DND-41 (cell line): ENCODE data around the gene STK32B.

Source experiments
- ATAC-seq: fragments of 200-7000 bp; cut with Tn5 transposase; 3 replicates; pipeline ENCODE4 v1.9.1; 2021; ENCODE audit warnings: low read depth; ENCODE audit not compliant: insufficient read depth
- DNase-seq: peaks from one replicate; pipeline ENCODE4 v3.0.0-alpha.2; 2020
- H2AFZ ChIP-seq: 2 replicates; pipeline ENCODE4 v1.6.0; 2012; ENCODE audit warnings: low read depth, low read length
- H3K27ac ChIP-seq: 2 replicates; pipeline ENCODE4 v1.5.1; 2012; ENCODE audit warnings: low read length, inconsistent platforms
- H3K27me3 ChIP-seq: fragments of 200-600 bp; sonication (generic); 2 replicates; pipeline ENCODE4 v1.6.0; 2012; ENCODE audit warnings: low read length, mild to moderate bottlenecking, inconsistent platforms; ENCODE audit not compliant: insufficient read depth, poor library complexity
- H3K36me3 ChIP-seq: 2 replicates; pipeline ENCODE4 v1.5.1; 2012; ENCODE audit warnings: low read length, inconsistent platforms; ENCODE audit not compliant: insufficient read depth
- H3K4me1 ChIP-seq: 2 replicates; pipeline ENCODE4 v1.5.1; 2012; ENCODE audit warnings: mild to moderate bottlenecking, low read length; ENCODE audit not compliant: insufficient read depth
- H3K4me2 ChIP-seq: 2 replicates; pipeline ENCODE4 v1.6.0; 2012; ENCODE audit warnings: mild to moderate bottlenecking, moderate library complexity, low read length, inconsistent platforms; ENCODE audit not compliant: insufficient read depth
- H3K4me3 ChIP-seq, 2 experiments: fragments of 200-600 bp in 1 of 2; shearing (Covaris generic) in 1 of 2; 2 replicates each; pipeline ENCODE4 v1.5.1; 2012 to 2016; ENCODE audit warnings: inconsistent platforms in 2 of 2, low read length in 2 of 2, mild to moderate bottlenecking in 2 of 2, low read depth in 1 of 2, moderate library complexity in 1 of 2
- H3K79me2 ChIP-seq: 2 replicates; pipeline ENCODE4 v1.6.0; 2012; ENCODE audit warnings: low read length, inconsistent platforms; ENCODE audit not compliant: insufficient read depth
- H3K9ac ChIP-seq: 2 replicates; pipeline ENCODE4 v1.6.0; 2012; ENCODE audit warnings: low read depth, mild to moderate bottlenecking, inconsistent platforms, low read length, moderate library complexity
- H3K9me3 ChIP-seq: 2 replicates; pipeline ENCODE4 v1.5.1; 2012; ENCODE audit warnings: low read length, moderate library complexity, mild to moderate bottlenecking, inconsistent platforms; ENCODE audit not compliant: insufficient read depth, severe bottlenecking
- H4K20me1 ChIP-seq: 2 replicates; pipeline ENCODE4 v1.6.0; 2012; ENCODE audit warnings: low read length; ENCODE audit not compliant: insufficient read depth
- EZH2 ChIP-seq: IDR thresholded peaks from 3 replicates; pipeline ENCODE4 v1.6.1; 2012; ENCODE audit warnings: borderline replicate concordance, low read depth, mild to moderate bottlenecking, moderate library complexity, low read length, inconsistent platforms; ENCODE audit not compliant: severe bottlenecking
- TF ChIP-seq, protein P1 (sequence below): IDR thresholded peaks from 2 replicates; pipeline ENCODE4 v1.5.1; 2012; ENCODE audit warnings: borderline replicate concordance, low read length, moderate library complexity, mild to moderate bottlenecking; ENCODE audit not compliant: poor library complexity, severe bottlenecking; ENCODE audit errors: extremely low read depth

Gene STK32B

DNA sequence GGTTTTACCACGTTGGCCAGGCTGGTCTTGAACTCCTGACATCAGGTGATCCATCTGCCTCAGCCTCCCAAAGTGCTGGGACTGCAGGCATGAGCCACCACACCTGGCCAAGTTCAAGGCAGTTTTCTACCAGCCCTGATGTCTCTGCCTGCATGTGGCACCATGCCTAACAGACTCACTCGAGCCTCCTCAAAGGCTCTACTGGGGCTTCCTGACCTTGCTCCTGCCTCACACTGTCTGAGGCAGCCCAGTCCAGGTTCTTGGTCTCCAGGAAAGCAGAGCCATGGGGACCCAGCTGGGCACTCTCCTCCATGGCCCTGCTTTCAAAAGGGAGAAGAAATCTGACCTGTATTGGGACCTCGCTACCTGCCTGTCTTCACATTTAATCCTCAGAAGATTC is 370.1 kb downstream of the STK32B start:
- TF ChIP-seq EZH2: no peak
- TF ChIP-seq, protein P1, sequence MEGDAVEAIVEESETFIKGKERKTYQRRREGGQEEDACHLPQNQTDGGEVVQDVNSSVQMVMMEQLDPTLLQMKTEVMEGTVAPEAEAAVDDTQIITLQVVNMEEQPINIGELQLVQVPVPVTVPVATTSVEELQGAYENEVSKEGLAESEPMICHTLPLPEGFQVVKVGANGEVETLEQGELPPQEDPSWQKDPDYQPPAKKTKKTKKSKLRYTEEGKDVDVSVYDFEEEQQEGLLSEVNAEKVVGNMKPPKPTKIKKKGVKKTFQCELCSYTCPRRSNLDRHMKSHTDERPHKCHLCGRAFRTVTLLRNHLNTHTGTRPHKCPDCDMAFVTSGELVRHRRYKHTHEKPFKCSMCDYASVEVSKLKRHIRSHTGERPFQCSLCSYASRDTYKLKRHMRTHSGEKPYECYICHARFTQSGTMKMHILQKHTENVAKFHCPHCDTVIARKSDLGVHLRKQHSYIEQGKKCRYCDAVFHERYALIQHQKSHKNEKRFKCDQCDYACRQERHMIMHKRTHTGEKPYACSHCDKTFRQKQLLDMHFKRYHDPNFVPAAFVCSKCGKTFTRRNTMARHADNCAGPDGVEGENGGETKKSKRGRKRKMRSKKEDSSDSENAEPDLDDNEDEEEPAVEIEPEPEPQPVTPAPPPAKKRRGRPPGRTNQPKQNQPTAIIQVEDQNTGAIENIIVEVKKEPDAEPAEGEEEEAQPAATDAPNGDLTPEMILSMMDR: no peak
- Histone ChIP-seq H3K4me1 (no peaks in the 10 kb centered on the region), H3K27ac (no peak overlapping the region), H2AFZ (no peak overlapping the region), H3K27me3 (no peaks in the 10 kb centered on the region), H3K79me2 (no peaks in the 10 kb centered on the region), H4K20me1 (no peaks in the 10 kb centered on the region), H3K9me3 (peaks cover 3% of the 10 kb centered on the region), H3K36me3 (peaks cover 15% of the 10 kb centered on the region; the same call in 1 of the 2 replicates), H3K4me3 (no peak overlapping the region), H3K4me2 (no peak overlapping the region), H3K9ac (no peak overlapping the region)
- DNase-seq: no peak
- ATAC-seq: no peak

DNA sequence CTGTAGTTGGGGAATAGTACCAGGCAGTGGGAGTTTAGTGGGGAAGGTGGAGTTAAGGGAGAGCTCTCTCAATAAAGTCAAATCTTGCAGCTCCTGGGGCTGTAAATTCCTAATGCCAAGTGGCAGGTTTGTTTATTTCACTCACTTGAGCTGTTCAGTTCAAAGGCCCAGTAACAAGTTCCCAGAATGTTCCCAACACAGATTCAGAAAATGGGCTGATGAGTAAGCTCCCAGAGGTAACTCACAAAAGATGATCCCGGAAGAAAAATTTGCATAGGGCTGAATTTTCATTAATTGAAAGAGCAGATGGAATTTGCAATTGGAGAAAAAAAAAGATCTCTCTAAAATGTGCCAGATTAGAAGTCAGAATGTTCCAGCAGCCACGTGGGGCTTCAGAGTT is 370.9 kb downstream of the STK32B start:
- Histone ChIP-seq H4K20me1 (no peaks in the 10 kb centered on the region), H3K79me2 (no peaks in the 10 kb centered on the region), H2AFZ (no peak overlapping the region), H3K4me1 (no peaks in the 10 kb centered on the region), H3K9me3 (no peaks in the 10 kb centered on the region), H3K4me3 (no peak overlapping the region), H3K36me3 (peaks cover 10% of the 10 kb centered on the region; the same call in 1 of the 2 replicates), H3K27me3 (no peaks in the 10 kb centered on the region), H3K9ac (no peak overlapping the region), H3K27ac (no peak overlapping the region), H3K4me2 (no peak overlapping the region)
- ATAC-seq (no peak), DNase-seq (no peak)
- no peak for TF ChIP-seq EZH2
- TF ChIP-seq, protein P1: no peak

DNA sequence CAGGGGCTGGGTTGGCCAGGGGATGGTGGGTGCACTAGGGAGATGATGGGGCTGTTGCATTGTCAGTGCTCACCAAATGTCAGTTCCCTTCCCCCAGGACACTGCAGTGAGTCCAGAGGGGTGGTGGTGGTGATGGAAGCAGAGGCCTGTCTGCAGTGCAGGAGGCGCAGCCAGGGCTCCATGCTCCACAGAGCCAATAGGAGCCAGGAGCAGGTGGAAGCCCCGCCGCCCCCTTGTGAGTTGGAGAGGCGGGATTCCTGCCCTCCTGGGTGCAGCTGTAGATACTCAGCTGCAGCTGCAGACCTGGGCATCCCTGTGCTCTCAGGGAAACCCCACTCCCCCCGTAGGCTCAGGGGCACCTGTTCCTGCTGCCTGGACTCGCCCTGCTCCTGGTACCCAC is 372.4 kb downstream of the STK32B start:
- no peaks in the 10 kb centered on the region for H3K9me3 ChIP-seq
- H3K27ac ChIP-seq: no peak overlapping the region
- H3K9ac ChIP-seq: no peak overlapping the region
- no peaks in the 10 kb centered on the region for H4K20me1 ChIP-seq
- no peak overlapping the region for H3K4me3 ChIP-seq
- TF ChIP-seq, protein P1: no peak
- TF ChIP-seq EZH2: no peak
- no peaks in the 10 kb centered on the region for H3K79me2 ChIP-seq
- ATAC-seq (no peak), DNase-seq (no peak)
- no peak overlapping the region for H2AFZ ChIP-seq
- H3K4me2 ChIP-seq: no peak overlapping the region
- peaks cover 5% of the 10 kb centered on the region; the same call in 1 of the 2 replicates for H3K36me3 ChIP-seq
- no peaks in the 10 kb centered on the region for H3K27me3 ChIP-seq
- H3K4me1 ChIP-seq: no peaks in the 10 kb centered on the region

GRCh38 chr4:5424211-5424610 is 372.9 kb downstream of the STK32B start:
- ATAC-seq (no peak), DNase-seq (no peak)
- Histone ChIP-seq H4K20me1 (no peaks in the 10 kb centered on the region), H3K9me3 (no peaks in the 10 kb centered on the region), H3K79me2 (no peaks in the 10 kb centered on the region), H3K27ac (no peak overlapping the region), H3K4me1 (no peaks in the 10 kb centered on the region), H3K4me3 (no peak overlapping the region), H3K36me3 (peaks cover 5% of the 10 kb centered on the region; the same call in 1 of the 2 replicates), H2AFZ (no peak overlapping the region), H3K27me3 (no peaks in the 10 kb centered on the region), H3K9ac (no peak overlapping the region), H3K4me2 (no peak overlapping the region)
- no peak for TF ChIP-seq EZH2
- TF ChIP-seq, protein P1: no peak
